Tibial nerve (tissue), 4 donors: ENCODE measurements around the gene SH3GLB1.

Experiments used
- EP300 ChIP-seq, 2 donors: sonication (generic); formaldehyde crosslinking; IDR thresholded peaks; one replicate each; pipeline ENCODE4 v1.6.1; 2017; ENCODE audit warnings: antibody characterized with exemption in 2 of 2, mild to moderate bottlenecking in 1 of 2
- POLR2A ChIP-seq, 2 donors: fragments of 450-650 bp; IDR thresholded peaks; one replicate each; pipeline ENCODE4 v1.6.1; 2017; ENCODE audit warnings: antibody characterized with exemption in 2 of 2, mild to moderate bottlenecking in 2 of 2, moderate library complexity in 2 of 2
- TF ChIP-seq, protein P1 (sequence below), 5 experiments: fragments of 200-600 bp in 3 of 5; fragments of 450-650 bp in 2 of 5; sonication (generic) in 3 of 5; IDR thresholded peaks; one replicate each; pipeline ENCODE4 v1.5.1; 2016 to 2019; ENCODE audit warnings: antibody characterized with exemption in 5 of 5, mild to moderate bottlenecking in 3 of 5, moderate library complexity in 2 of 5

- TF ChIP-seq, protein P1, sequence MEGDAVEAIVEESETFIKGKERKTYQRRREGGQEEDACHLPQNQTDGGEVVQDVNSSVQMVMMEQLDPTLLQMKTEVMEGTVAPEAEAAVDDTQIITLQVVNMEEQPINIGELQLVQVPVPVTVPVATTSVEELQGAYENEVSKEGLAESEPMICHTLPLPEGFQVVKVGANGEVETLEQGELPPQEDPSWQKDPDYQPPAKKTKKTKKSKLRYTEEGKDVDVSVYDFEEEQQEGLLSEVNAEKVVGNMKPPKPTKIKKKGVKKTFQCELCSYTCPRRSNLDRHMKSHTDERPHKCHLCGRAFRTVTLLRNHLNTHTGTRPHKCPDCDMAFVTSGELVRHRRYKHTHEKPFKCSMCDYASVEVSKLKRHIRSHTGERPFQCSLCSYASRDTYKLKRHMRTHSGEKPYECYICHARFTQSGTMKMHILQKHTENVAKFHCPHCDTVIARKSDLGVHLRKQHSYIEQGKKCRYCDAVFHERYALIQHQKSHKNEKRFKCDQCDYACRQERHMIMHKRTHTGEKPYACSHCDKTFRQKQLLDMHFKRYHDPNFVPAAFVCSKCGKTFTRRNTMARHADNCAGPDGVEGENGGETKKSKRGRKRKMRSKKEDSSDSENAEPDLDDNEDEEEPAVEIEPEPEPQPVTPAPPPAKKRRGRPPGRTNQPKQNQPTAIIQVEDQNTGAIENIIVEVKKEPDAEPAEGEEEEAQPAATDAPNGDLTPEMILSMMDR (IDR thresholded peaks at IDR 0.05), result no peak
- TF ChIP-seq POLR2A (IDR thresholded peaks at IDR 0.05) (no peak), EP300 (IDR thresholded peaks at IDR 0.05) (no peak)
Observed at GRCh38 chr1:86704972-86705664, 742 bp downstream of the SH3GLB1 start.
